Transverse colon (tissue), 4 donors: ENCODE data around the gene TMEM164. TPM values are rescaled to one million over a fixed set of nuclear protein-coding genes. Genes with fewer than 3 reads are reported as not detected.

Source experiments
- DNase-seq: peaks from one replicate; pipeline ENCODE4 v3.0.0-alpha.2; 2019
- H3K27ac ChIP-seq, 4 donors: fragments of 200-600 bp; sonication (generic); 2 replicates each; pipeline ENCODE4 v1.5.1; 2016 to 2018; ENCODE audit warnings: inconsistent platforms in 4 of 4
- H3K27me3 ChIP-seq: fragments of 200-600 bp; sonication (generic); 2 replicates; pipeline ENCODE4 v1.5.1; 2017; ENCODE audit warnings: inconsistent platforms
- H3K36me3 ChIP-seq, 4 donors: fragments of 200-600 bp; sonication (generic); 2 replicates each; pipeline ENCODE4 v1.5.1; 2017 to 2019; ENCODE audit warnings: inconsistent platforms in 4 of 4
- H3K4me1 ChIP-seq, 4 donors: fragments of 200-600 bp; sonication (generic); 2 replicates each; pipeline ENCODE4 v1.5.1; 2017 to 2020; ENCODE audit warnings: inconsistent platforms in 4 of 4
- H3K4me3 ChIP-seq, 4 donors: fragments of 200-600 bp; sonication (generic); 1 replicate in 1 of 4; 2 replicates in 3 of 4; pipeline versions ENCODE4 v1.5.1 to v1.6.1; 2017 to 2019; ENCODE audit warnings: inconsistent platforms in 4 of 4
- H3K9me3 ChIP-seq, 2 donors: fragments of 200-600 bp; sonication (generic); 2 replicates each; pipeline ENCODE4 v1.5.1; 2017 to 2019; ENCODE audit warnings: inconsistent platforms in 2 of 2
- EP300 ChIP-seq: sonication (generic); formaldehyde crosslinking; IDR thresholded peaks from one replicate; pipeline ENCODE4 v1.6.1; 2017; ENCODE audit warnings: antibody characterized with exemption, low read depth
- POLR2A ChIP-seq: fragments of 450-650 bp; IDR thresholded peaks from one replicate; pipeline ENCODE4 v1.6.1; 2016; ENCODE audit warnings: antibody characterized with exemption, mild to moderate bottlenecking, moderate library complexity
- POLR2AphosphoS5 ChIP-seq, 3 donors: sonication (generic); formaldehyde crosslinking; IDR thresholded peaks; one replicate each; pipeline ENCODE4 v1.6.1; 2016; ENCODE audit warnings: antibody characterized with exemption in 3 of 3
- WGBS, 2 donors: methylation state at CpG; one replicate each; pipeline ENCODE4 v1.1.5; 2018; ENCODE audit warnings: low coverage in 1 of 2; 5-methylcytosine and 5-hydroxymethylcytosine counted together
- in situ Hi-C, 4 donors: fragments of 200-750 bp; cut with MboI; loops; one replicate each; pipeline versions ENCODE4 v1.15.0 to v1.15.1; 2017; ENCODE audit warnings: low sequenced_read_pairs in 3 of 4, low pct_ligation_motif_present in 1 of 4, low pct_unique_long_range_greater_than_20kb in 1 of 4
- intact Hi-C: fragments of 100-400 bp; cut with DNase I; formaldehyde crosslinking; loops from one replicate; pipeline ENCODE4 v1.15.1; 2023; ENCODE audit warnings: low total_unique reads
- total RNA-seq, 4 donors: library from RNA; depleted of rRNA; stranded (reverse); fragments of >200 nt; gene quantifications; one replicate each; pipeline ENCODE4 v1.1.0, GENCODE V29; 2016
- TF ChIP-seq, protein P1 (sequence below), 5 experiments: fragments of 200-600 bp in 3 of 5; fragments of 450-650 bp in 2 of 5; sonication (generic) in 3 of 5; IDR thresholded peaks; 1 replicate in 2 of 5; 2 replicates in 3 of 5; pipeline ENCODE4 v1.5.1; 2016 to 2017; ENCODE audit warnings: antibody characterized with exemption in 5 of 5, inconsistent platforms in 3 of 5, mild to moderate bottlenecking in 2 of 5, moderate library complexity in 1 of 5

The TMEM164 gene
- total RNA-seq, 4 donors from 2014 or later, result 19.5 to 112 (median 91.3) TPM

DNA sequence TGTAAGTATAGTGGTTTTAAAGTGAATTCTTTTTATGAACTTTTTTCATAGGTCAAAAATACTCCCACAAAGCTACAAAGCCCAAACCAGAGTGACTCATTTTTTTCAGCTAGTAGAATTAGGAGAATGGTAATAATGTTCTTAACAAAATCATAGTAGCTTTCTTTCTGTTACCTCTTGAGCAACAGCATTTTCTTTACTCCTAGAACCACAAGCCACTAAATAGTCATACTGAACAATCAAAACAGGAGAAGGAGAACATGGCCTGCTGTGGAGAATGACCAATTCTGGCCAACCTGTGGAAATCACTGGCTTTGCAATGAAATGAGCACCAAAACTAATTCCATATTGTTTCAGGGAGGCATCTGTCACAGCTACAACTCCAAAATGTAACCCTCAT lies 202.1 kb downstream of the TMEM164 start:
- no peaks in the 10 kb centered on the region for H3K36me3 ChIP-seq
- no peak overlapping the region for H3K27ac ChIP-seq
- no peak for DNase-seq
- intact Hi-C loops (no loop called here), in situ Hi-C loops (no loop called here)
- H3K4me3 ChIP-seq, result no peak overlapping the region
- no peaks in the 10 kb centered on the region for H3K9me3 ChIP-seq
- TF ChIP-seq POLR2AphosphoS5 (IDR thresholded peaks at IDR 0.05) (no peak), POLR2A (no peak), EP300 (no peak)
- TF ChIP-seq, protein P1, sequence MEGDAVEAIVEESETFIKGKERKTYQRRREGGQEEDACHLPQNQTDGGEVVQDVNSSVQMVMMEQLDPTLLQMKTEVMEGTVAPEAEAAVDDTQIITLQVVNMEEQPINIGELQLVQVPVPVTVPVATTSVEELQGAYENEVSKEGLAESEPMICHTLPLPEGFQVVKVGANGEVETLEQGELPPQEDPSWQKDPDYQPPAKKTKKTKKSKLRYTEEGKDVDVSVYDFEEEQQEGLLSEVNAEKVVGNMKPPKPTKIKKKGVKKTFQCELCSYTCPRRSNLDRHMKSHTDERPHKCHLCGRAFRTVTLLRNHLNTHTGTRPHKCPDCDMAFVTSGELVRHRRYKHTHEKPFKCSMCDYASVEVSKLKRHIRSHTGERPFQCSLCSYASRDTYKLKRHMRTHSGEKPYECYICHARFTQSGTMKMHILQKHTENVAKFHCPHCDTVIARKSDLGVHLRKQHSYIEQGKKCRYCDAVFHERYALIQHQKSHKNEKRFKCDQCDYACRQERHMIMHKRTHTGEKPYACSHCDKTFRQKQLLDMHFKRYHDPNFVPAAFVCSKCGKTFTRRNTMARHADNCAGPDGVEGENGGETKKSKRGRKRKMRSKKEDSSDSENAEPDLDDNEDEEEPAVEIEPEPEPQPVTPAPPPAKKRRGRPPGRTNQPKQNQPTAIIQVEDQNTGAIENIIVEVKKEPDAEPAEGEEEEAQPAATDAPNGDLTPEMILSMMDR (IDR thresholded peaks at IDR 0.05), result no peak
- H3K27me3 ChIP-seq, result no peaks in the 10 kb centered on the region
- H3K4me1 ChIP-seq, result no peaks in the 10 kb centered on the region

DNA sequence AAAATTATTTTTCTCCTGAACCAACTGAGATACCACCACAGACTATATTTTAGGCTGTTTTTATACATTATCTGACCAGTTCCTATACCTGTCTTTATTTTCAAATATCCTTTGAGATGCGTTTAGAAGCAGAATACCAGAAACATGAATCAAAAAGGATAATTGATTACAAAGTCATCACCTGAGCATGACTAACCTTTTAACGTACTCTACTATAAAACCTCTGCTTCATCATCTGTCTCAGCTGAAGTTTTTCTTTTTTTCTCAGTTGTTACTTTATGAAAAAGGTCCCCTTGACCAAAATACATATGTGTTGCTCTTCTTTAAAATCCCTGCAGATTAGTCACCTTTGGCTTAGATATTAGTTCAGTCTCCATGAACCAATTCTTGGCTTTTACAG lies 205.2 kb downstream of the TMEM164 start:
- no peak for DNase-seq
- Histone ChIP-seq H3K27ac (no peak overlapping the region), H3K4me3 (no peak overlapping the region), H3K27me3 (no peaks in the 10 kb centered on the region), H3K36me3 (no peaks in the 10 kb centered on the region), H3K9me3 (no peaks in the 10 kb centered on the region), H3K4me1 (no peaks in the 10 kb centered on the region)
- TF ChIP-seq POLR2AphosphoS5 (IDR thresholded peaks at IDR 0.05) (no peak), EP300 (no peak), POLR2A (no peak)
- TF ChIP-seq, protein P1 (IDR thresholded peaks at IDR 0.05), result no peak
- WGBS, 2 donors, result 70 to 100% methylated on average over 2 of the region's 2 CpGs
- in situ Hi-C loops, result no loop called here
- intact Hi-C loops, result no loop called here

DNA sequence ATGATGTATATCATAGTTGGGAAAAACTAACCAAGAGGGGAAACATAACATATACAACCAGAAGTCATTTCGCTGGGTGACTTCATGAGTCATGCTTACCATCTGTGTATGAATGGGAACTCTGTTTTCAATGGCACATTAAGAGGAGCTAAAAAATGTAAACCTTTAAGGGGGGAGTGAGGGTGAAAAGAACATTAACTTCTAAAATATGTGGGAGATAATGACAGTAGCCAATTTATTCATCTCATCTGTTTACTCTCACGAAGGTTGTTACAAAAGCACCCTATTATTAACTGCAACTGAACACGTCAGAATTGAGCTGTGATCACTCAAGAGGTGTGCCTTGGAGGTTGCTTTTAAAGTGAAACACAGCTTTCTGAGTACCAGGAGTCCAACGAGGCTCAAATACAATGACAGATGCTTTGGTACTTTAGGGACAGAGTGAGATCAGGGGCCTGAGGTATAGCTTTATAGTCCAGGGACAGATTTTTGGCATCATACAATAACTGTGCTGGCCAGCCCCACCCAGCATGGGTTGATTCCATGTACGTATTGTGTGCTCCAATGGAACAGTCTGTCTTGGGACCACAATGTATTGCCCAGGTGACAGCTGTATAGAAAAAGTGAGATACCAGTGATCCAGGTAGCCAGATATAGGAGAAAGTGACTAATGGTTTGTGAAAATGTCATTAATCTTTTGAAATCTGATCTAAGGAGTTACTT lies 207.7 kb downstream of the TMEM164 start:
- intact Hi-C loops, result no loop called here
- in situ Hi-C loops, result no loop called here
- Histone ChIP-seq H3K27me3 (no peaks in the 10 kb centered on the region), H3K9me3 (no peaks in the 10 kb centered on the region), H3K36me3 (no peaks in the 10 kb centered on the region), H3K4me1 (peaks cover 0 to 2% (median 0%) of the 10 kb centered on the region in 4 donors), H3K4me3 (no peak overlapping the region), H3K27ac (no peak overlapping the region)
- no peak for TF ChIP-seq EP300
- TF ChIP-seq, protein P1 (IDR thresholded peaks at IDR 0.05), result no peak
- no peak for TF ChIP-seq POLR2A
- no peak for TF ChIP-seq POLR2AphosphoS5 (IDR thresholded peaks at IDR 0.05)
- DNase-seq, result no peak
- 52% methylated on average over 5 of the region's 5 CpGs; no CpG with 5 or more reads in 1 of the 2 donors for WGBS, 2 donors

DNA sequence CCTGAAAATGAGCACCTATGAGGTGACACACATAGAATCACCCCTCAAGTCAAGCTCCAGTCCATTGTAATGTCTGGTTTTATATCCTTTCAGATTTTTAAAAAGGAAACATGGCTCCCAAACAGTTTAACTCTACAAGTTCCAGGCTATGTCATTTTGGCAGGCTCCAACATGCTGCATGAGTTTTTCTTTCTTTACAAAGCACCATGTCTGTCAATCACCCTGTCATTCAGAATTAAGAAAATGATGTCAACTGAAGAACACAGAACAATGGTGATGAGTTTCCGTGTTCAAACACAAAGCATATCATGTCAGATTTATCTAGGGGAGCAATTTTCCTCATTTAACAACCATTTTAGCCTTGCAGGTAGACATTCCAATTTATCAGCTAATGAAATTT lies 208.4 kb downstream of the TMEM164 start:
- H3K27ac ChIP-seq, result no peak overlapping the region
- no peaks in the 10 kb centered on the region for H3K27me3 ChIP-seq
- no peak for DNase-seq
- no peaks in the 10 kb centered on the region for H3K36me3 ChIP-seq
- no peak overlapping the region for H3K4me3 ChIP-seq
- peaks cover 0 to 2% (median 0%) of the 10 kb centered on the region in 4 donors for H3K4me1 ChIP-seq
- TF ChIP-seq EP300 (no peak), POLR2AphosphoS5 (IDR thresholded peaks at IDR 0.05) (no peak), POLR2A (no peak)
- TF ChIP-seq, protein P1 (IDR thresholded peaks at IDR 0.05), result no peak
- 81% methylated on average over 1 of the region's 1 CpG; no CpG with 5 or more reads in 1 of the 2 donors for WGBS, 2 donors
- intact Hi-C loops, result no loop called here
- in situ Hi-C loops, result no loop called here
- no peaks in the 10 kb centered on the region for H3K9me3 ChIP-seq
